Fibroblast of pulmonary artery (primary cell): Measurements from ENCODE around the gene CLSTN2.

ENCODE experiments used
- DNase-seq: peaks from one replicate; pipeline ENCODE4 v3.0.0-alpha.2; 2010; ENCODE audit warnings: low read depth
- H3K4me3 ChIP-seq: replicated peaks from 2 replicates; pipeline ENCODE4 v1.5.1; 2011; ENCODE audit warnings: low read depth, mild to moderate bottlenecking, control low read depth, low read length, moderate library complexity
- TF ChIP-seq, protein P1 (sequence below): IDR thresholded peaks from 2 replicates; pipeline ENCODE4 v1.5.1; 2011; ENCODE audit warnings: mild to moderate bottlenecking, control low read depth, low read length, inconsistent platforms; ENCODE audit errors: missing control alignments

The CLSTN2 gene

DNA sequence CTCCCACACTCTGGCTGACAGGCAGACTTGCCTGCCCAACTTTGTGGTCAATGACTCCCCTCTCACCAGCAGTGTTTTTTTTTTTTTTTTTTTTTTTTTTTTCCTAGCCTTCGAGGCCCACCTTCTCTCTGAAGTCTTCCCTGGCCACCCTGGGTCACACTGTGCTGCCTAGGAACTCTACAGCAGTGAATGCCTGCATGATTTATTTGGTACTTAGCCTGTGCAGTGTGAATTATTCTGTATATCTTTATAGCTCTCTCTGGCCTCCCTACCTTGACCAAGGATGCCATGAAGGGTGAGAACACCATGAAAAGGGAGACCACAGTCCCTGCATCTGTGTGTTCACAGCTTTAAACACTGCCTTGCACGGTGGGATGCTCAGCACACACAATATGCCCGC, 141.6 kb downstream of the CLSTN2 start:
- TF ChIP-seq, protein P1, sequence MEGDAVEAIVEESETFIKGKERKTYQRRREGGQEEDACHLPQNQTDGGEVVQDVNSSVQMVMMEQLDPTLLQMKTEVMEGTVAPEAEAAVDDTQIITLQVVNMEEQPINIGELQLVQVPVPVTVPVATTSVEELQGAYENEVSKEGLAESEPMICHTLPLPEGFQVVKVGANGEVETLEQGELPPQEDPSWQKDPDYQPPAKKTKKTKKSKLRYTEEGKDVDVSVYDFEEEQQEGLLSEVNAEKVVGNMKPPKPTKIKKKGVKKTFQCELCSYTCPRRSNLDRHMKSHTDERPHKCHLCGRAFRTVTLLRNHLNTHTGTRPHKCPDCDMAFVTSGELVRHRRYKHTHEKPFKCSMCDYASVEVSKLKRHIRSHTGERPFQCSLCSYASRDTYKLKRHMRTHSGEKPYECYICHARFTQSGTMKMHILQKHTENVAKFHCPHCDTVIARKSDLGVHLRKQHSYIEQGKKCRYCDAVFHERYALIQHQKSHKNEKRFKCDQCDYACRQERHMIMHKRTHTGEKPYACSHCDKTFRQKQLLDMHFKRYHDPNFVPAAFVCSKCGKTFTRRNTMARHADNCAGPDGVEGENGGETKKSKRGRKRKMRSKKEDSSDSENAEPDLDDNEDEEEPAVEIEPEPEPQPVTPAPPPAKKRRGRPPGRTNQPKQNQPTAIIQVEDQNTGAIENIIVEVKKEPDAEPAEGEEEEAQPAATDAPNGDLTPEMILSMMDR: no peak
- H3K4me3 ChIP-seq: no peak overlapping the region
- DNase-seq: no peak

DNA sequence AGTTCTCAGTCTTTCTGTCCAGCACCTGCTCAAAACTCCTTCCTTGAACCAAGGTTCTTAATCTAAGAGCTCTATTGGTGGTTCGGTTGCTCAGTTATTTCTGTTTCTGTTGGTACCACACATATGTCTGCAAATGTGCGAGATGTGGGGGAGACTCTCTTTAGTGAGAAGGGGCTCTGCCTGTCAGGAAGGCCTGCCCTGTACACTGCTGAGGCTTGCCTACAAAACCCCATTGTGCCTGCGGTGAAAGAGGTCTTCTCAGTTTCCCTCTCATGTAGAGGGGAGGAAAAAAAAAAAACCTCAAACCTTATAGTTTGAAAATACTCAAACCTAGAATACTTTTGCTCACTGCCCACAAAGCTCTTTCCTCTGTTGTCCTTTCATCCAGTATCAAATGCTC, 142.4 kb downstream of the CLSTN2 start:
- no peak overlapping the region for H3K4me3 ChIP-seq
- no peak for DNase-seq
- TF ChIP-seq, protein P1: no peak

DNA sequence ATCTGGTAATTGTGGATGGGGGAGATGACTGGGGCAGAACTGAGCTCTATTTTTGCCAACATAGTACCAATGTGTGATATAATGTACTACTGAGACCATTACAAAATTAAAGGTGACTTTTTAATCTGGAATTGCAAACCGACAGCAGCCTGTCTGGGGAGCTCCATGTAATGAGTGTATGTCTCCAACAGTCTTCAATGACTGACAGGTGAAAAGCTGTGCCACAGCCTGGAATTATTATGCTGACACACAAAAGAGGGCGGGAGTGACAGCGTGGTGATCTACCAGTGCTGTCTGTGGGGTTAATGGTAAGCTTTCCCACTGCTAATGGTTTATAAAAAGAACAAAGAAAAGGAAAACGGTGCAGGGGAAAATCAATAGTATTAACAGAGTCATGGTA, 143.4 kb downstream of the CLSTN2 start:
- TF ChIP-seq, protein P1: no peak
- DNase-seq: no peak
- H3K4me3 ChIP-seq: no peak overlapping the region

DNA sequence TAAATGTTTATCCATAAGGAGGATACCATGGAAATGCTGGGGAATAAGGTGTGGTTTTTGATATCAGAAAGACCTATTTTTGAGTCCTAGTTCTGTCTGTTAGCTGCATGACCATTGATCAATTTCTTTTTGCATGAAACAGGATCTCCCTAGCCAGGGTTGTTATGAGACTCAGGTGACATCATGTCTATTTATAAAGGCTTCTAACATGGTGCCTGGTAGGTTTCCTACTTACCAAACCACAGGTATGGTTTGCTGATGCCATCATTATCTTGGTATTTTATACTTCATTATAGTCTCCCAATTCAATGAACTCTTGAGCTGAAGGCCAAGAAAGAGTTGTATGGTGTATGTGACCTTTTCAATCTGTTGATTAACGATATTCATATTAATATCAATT, 144.0 kb downstream of the CLSTN2 start:
- TF ChIP-seq, protein P1: no peak
- DNase-seq: no peak
- H3K4me3 ChIP-seq: no peak overlapping the region

DNA sequence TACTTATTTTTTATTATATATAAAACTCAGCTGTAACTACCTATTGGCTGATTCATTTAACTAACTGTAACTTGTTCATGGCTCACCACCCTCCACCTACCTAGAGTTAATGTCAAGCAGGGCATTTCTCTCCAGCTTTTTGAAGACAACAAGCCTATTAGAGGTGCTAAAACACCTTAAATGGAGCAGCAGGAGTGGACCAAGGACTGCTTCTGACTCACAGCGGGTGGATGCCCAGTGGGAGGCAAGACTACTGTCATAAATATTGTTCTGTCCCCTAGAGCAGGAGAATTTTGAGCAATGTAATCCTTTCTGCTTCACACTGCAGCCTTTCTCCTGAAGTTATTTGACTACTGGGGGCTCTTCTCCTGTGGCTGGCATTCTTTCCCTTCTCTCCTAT, 146.9 kb downstream of the CLSTN2 start:
- no peak for DNase-seq
- H3K4me3 ChIP-seq: no peak overlapping the region
- TF ChIP-seq, protein P1: no peak

DNA sequence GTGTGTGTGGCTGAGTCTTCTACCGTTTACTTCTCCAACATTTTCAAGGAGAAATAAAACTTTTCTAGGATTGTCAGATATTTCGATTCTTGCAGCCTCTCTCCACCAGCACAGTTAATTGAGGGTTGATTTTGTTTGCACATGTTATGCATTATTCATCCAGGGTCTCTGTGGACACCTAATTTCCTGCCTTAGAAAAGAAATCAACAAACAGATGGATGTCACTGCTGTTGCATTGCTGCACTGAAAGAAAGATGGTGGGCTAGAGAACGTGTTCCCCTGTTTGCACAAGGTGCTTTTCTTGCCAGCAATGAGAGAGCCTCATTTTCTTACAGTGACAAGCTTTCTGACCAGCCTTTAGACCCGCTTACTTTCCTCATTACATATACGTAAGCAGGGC, 150.0 kb downstream of the CLSTN2 start:
- TF ChIP-seq, protein P1: no peak
- H3K4me3 ChIP-seq: no peak overlapping the region
- DNase-seq: no peak

DNA sequence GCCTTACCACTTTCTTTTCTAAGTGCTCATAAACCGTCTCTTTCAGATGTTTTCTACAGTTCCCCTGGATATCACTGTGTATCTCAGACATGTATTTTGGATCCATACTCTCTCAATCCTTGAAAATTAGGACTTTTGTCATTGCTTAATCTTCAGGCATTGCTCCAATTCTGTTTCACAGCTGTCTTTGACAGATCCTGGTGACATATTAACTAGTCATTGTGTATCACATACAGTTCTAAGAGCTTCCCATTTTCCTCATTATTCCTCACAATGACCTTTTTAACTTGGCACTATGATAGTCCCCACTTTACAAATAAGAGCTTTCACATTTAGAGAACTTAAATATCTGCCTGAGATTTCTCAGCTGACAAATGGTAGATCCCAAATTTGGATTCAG, 151.7 kb downstream of the CLSTN2 start:
- TF ChIP-seq, protein P1: no peak
- no peak for DNase-seq
- H3K4me3 ChIP-seq: no peak overlapping the region
